Measurements from ENCODE around the gene RHOT1.

DNA sequence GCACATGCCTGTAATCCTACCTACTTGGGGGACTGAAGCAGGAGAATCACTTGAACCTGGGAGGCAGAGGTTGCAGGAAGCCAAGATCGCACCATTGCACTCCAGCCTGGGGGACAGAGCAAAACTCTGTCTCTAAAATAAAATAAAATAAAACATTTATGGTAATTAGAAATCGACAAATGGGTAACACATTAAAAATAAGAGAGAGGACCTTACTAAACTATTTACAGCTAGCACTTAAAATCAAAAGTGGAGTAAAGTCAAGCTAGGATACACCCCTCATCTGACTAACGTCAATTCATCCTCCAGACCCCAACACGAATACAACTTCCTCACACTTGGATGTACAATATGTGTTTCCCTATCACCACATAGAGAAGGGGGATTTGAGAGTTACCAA is 27.8 kb upstream of the RHOT1 start:
- TF ChIP-seq EZH2phosphoT487 (IDR thresholded peaks at IDR 0.05) (no peak), CTCF (IDR thresholded peaks at IDR 0.05) (no peak), EZH2 (IDR thresholded peaks at IDR 0.05) (no peak)

Measured in neural progenitor cell (in vitro differentiated cells).